GM19023 (cell line): ENCODE data around the gene SLC29A2.

Experiments used
- ATAC-seq: cut with Tn5 transposase; IDR thresholded peaks from one replicate; pipeline ENCODE4 v1.9.1; 2021; ENCODE audit warnings: mild to moderate bottlenecking, moderate library complexity; ENCODE audit not compliant: unreplicated experiment

Gene SLC29A2

GRCh38 chr11:66335531-66336233 lies 35.9 kb downstream of the SLC29A2 start:
- no peak for ATAC-seq

- ATAC-seq: no peak
Observed at GRCh38 chr11:66334605-66335442, 36.7 kb downstream of the SLC29A2 start.

- no peak for ATAC-seq
Observed at GRCh38 chr11:66333896-66334604, 37.5 kb downstream of the SLC29A2 start.

- ATAC-seq: no peak
Observed at GRCh38 chr11:66333220-66333877, 38.2 kb downstream of the SLC29A2 start.

GRCh38 chr11:66332371-66333219 lies 39.0 kb downstream of the SLC29A2 start:
- ATAC-seq: no peak

- ATAC-seq: no peak
Observed at GRCh38 chr11:66331542-66332370, 39.8 kb downstream of the SLC29A2 start.

- ATAC-seq: no peak
Observed at GRCh38 chr11:66330931-66331330, 40.6 kb downstream of the SLC29A2 start.

- no peak for ATAC-seq
Observed at GRCh38 chr11:66329165-66329673, 42.3 kb downstream of the SLC29A2 start.

- no peak for ATAC-seq
Observed at GRCh38 chr11:66328302-66329144, 43.0 kb downstream of the SLC29A2 start.

GRCh38 chr11:66328031-66328301 lies 43.6 kb downstream of the SLC29A2 start:
- no peak for ATAC-seq

GRCh38 chr11:66327171-66328030 lies 44.2 kb downstream of the SLC29A2 start:
- ATAC-seq: no peak

- ATAC-seq: no peak
Observed at GRCh38 chr11:66326261-66327111, 45.1 kb downstream of the SLC29A2 start.

- no peak for ATAC-seq
Observed at GRCh38 chr11:66325263-66325671, 46.3 kb downstream of the SLC29A2 start.

- no peak for ATAC-seq
Observed at GRCh38 chr11:66324664-66325063, 46.9 kb downstream of the SLC29A2 start.

GRCh38 chr11:66323684-66324083 lies 47.9 kb downstream of the SLC29A2 start:
- ATAC-seq: no peak

GRCh38 chr11:66322732-66323427 lies 48.7 kb downstream of the SLC29A2 start:
- no peak for ATAC-seq
